Esophagus squamous epithelium (tissue), 5 donors: ENCODE results near the gene DPYSL5. TPM values are rescaled to one million over a fixed set of nuclear protein-coding genes. Genes with fewer than 3 reads are reported as not detected.

Experiments used
- DNase-seq: peaks from one replicate; lab custom pipeline; 2025; lab: John Stamatoyannopoulos, UW
- H3K27ac ChIP-seq, 4 donors: fragments of 200-600 bp; sonication (generic); one replicate each; pipeline ENCODE4 v1.5.1; 2016 to 2019; ENCODE audit warnings: mild to moderate bottlenecking in 1 of 4
- H3K27me3 ChIP-seq, 4 donors: fragments of 200-600 bp; sonication (generic); 1 replicate in 3 of 4; 2 replicates in 1 of 4; pipeline versions ENCODE4 v1.5.1 to v1.6.0; 2017 to 2021; ENCODE audit warnings: antibody characterized with exemption in 1 of 4
- H3K36me3 ChIP-seq, 3 donors: fragments of 200-600 bp; sonication (generic); one replicate each; pipeline ENCODE4 v1.5.1; 2016 to 2019
- H3K4me1 ChIP-seq, 3 donors: fragments of 200-600 bp; sonication (generic); one replicate each; pipeline ENCODE4 v1.5.1; 2017 to 2019
- H3K4me3 ChIP-seq, 4 donors: fragments of 200-600 bp; sonication (generic); 1 replicate in 3 of 4; 2 replicates in 1 of 4; pipeline ENCODE4 v1.5.1; 2016 to 2019; ENCODE audit warnings: mild to moderate bottlenecking in 2 of 4, moderate library complexity in 1 of 4
- H3K9me3 ChIP-seq, 3 donors: fragments of 200-600 bp; sonication (generic); one replicate each; pipeline ENCODE4 v1.5.1; 2016 to 2019
- CTCF ChIP-seq, 6 experiments: fragments of 450-650 bp in 4 of 6; fragments of 200-600 bp in 2 of 6; sonication (generic) in 2 of 6; IDR thresholded peaks; one replicate each; pipeline ENCODE4 v1.5.1; 2016 to 2019; ENCODE audit warnings: antibody characterized with exemption in 6 of 6, mild to moderate bottlenecking in 4 of 6, moderate library complexity in 4 of 6
- POLR2A ChIP-seq, 4 donors: fragments of 450-650 bp; IDR thresholded peaks; one replicate each; pipeline ENCODE4 v1.6.1; 2017; ENCODE audit warnings: antibody characterized with exemption in 4 of 4, mild to moderate bottlenecking in 4 of 4, moderate library complexity in 3 of 4
- WGBS, 2 donors: methylation state at CpG; one replicate each; pipeline ENCODE4 v1.1.5; 2018; 5-methylcytosine and 5-hydroxymethylcytosine counted together
- intact Hi-C: fragments of 100-400 bp; cut with DNase I; formaldehyde crosslinking; loops from one replicate; pipeline ENCODE4 v1.15.0; 2022
- total RNA-seq, 4 donors: library from RNA; depleted of rRNA; stranded (reverse); fragments of >200 nt; gene quantifications; one replicate each; pipeline ENCODE4 v1.1.0, GENCODE V29; 2016
- donor health status: DM: yes; HTN: yes; CAD: no.

Gene DPYSL5
- total RNA-seq, 4 donors from 2014 or later, result not detected

GRCh38 chr2:26913606-26913998, 65.7 kb downstream of the DPYSL5 start:
- Histone ChIP-seq H3K4me1 (no peaks in the 10 kb centered on the region), H3K9me3 (no peaks in the 10 kb centered on the region), H3K27me3 (peaks cover 0 to 82% (median 6%) of the 10 kb centered on the region in 4 donors), H3K36me3 (no peaks in the 10 kb centered on the region), H3K27ac (no peak overlapping the region), H3K4me3 (no peak overlapping the region)
- TF ChIP-seq POLR2A (IDR thresholded peaks at IDR 0.05) (no peak), CTCF (IDR thresholded peaks at IDR 0.05) (no peak)
- no peak for DNase-seq
- intact Hi-C loops, result no loop called here
- WGBS, 2 donors, result 42 to 64% methylated on average over 1 to 2 of the region's 2 CpGs

GRCh38 chr2:26913999-26914658, 66.2 kb downstream of the DPYSL5 start:
- Histone ChIP-seq H3K27ac (no peak overlapping the region), H3K4me1 (no peaks in the 10 kb centered on the region), H3K36me3 (no peaks in the 10 kb centered on the region), H3K27me3 (peaks cover 0 to 82% (median 6%) of the 10 kb centered on the region in 4 donors), H3K4me3 (no peak overlapping the region), H3K9me3 (no peaks in the 10 kb centered on the region)
- intact Hi-C loops, result no loop called here
- no peak for TF ChIP-seq CTCF (IDR thresholded peaks at IDR 0.05)
- WGBS, 2 donors, result 57 to 61% methylated on average over 8 of the region's 10 CpGs
- DNase-seq, result no peak

GRCh38 chr2:26914659-26915310, 66.9 kb downstream of the DPYSL5 start:
- no peak for DNase-seq
- WGBS, 2 donors, result 62 to 74% methylated on average over 4 of the region's 4 CpGs
- intact Hi-C loops, result no loop called here
- Histone ChIP-seq H3K4me3 (no peak overlapping the region), H3K36me3 (no peaks in the 10 kb centered on the region), H3K4me1 (no peaks in the 10 kb centered on the region), H3K9me3 (no peaks in the 10 kb centered on the region), H3K27me3 (peaks cover 0 to 82% (median 6%) of the 10 kb centered on the region in 4 donors), H3K27ac (no peak overlapping the region)
- TF ChIP-seq CTCF (IDR thresholded peaks at IDR 0.05) (no peak), POLR2A (IDR thresholded peaks at IDR 0.05) (no peak)

- no peaks in the 10 kb centered on the region for H3K36me3 ChIP-seq
- peaks cover 0 to 77% (median 6%) of the 10 kb centered on the region in 4 donors for H3K27me3 ChIP-seq
- H3K4me3 ChIP-seq, result no peak overlapping the region
- TF ChIP-seq CTCF (IDR thresholded peaks at IDR 0.05) (no peak), POLR2A (IDR thresholded peaks at IDR 0.05) (no peak)
- no peaks in the 10 kb centered on the region for H3K9me3 ChIP-seq
- intact Hi-C loops, result no loop called here
- no peak for DNase-seq
- 84 to 92% methylated on average over 2 to 5 of the region's 5 CpGs for WGBS, 2 donors
- H3K27ac ChIP-seq, result no peak overlapping the region
- H3K4me1 ChIP-seq, result no peaks in the 10 kb centered on the region
Observed at GRCh38 chr2:26915316-26915715, 67.4 kb downstream of the DPYSL5 start.

- H3K36me3 ChIP-seq, result no peaks in the 10 kb centered on the region
- H3K4me1 ChIP-seq, result no peaks in the 10 kb centered on the region
- TF ChIP-seq POLR2A (IDR thresholded peaks at IDR 0.05) (no peak), CTCF (IDR thresholded peaks at IDR 0.05) (no peak)
- H3K27me3 ChIP-seq, result peaks cover 0 to 73% (median 6%) of the 10 kb centered on the region in 4 donors
- intact Hi-C loops, result no loop called here
- DNase-seq, result no peak
- no peaks in the 10 kb centered on the region for H3K9me3 ChIP-seq
- WGBS, 2 donors, result 62 to 64% methylated on average over 7 of the region's 7 CpGs
- no peak overlapping the region for H3K27ac ChIP-seq
- no peak overlapping the region for H3K4me3 ChIP-seq
Observed at GRCh38 chr2:26916128-26916692, 68.3 kb downstream of the DPYSL5 start.
